IMR-90 (cell line): Measurements from ENCODE around the gene C11orf98. TPM values are rescaled to one million over a fixed set of nuclear protein-coding genes. Genes with fewer than 3 reads are reported as not detected.
A peak's percentile ranks its signal among the peaks of the same experiment; 100 is the strongest.

Source experiments
- ATAC-seq: fragments of 200-7000 bp; cut with Tn5 transposase; 2 replicates; pipeline ENCODE4 v1.9.1; 2020; ENCODE audit warnings: low read depth, mild to moderate bottlenecking, moderate library complexity
- BruUV-seq: library from RNA; stranded (reverse); fragments of 400-500 nt; replicated peaks from 2 replicates; lab custom pipeline; 2021; lab: Mats Ljungman, UMichigan
- CTCF ChIA-PET: fragments of 300-600 bp; formaldehyde crosslinking; extraction: SDS; loops from one replicate; lab custom pipeline; 2021; ENCODE audit warnings: antibody characterized with exemption; lab: Yijun Ruan, JAX
- POLR2A ChIA-PET: fragments of 300-600 bp; sonication (Branson Sonifier 250); formaldehyde crosslinking; loops from one replicate; lab custom pipeline; 2022; ENCODE audit warnings: antibody characterized with exemption; ENCODE audit not compliant: unreplicated experiment; lab: Charles Lee
- DNase-seq: peaks from one replicate; pipeline ENCODE4 v3.0.0; 2013
- H2AFZ ChIP-seq: replicated peaks from 2 replicates; pipeline ENCODE3; 2013; ENCODE audit warnings: low read length, mild to moderate bottlenecking; ENCODE audit not compliant: poor library complexity
- H2AK5ac ChIP-seq: 2 replicates; pipeline ENCODE4 v1.6.1; 2013; ENCODE audit warnings: low read depth, low read length, inconsistent platforms
- H2AK9ac ChIP-seq: replicated peaks from 2 replicates; pipeline ENCODE3; 2013; ENCODE audit warnings: mild to moderate bottlenecking, low read depth, low read length, moderate library complexity; ENCODE audit not compliant: poor library complexity
- H2BK120ac ChIP-seq: 2 replicates; pipeline ENCODE4 v1.6.1; 2013; ENCODE audit warnings: low read depth, low read length, inconsistent platforms
- H2BK15ac ChIP-seq: 3 replicates; pipeline ENCODE4 v1.6.1; 2013; ENCODE audit warnings: low read depth, low read length, inconsistent platforms
- H2BK20ac ChIP-seq: 2 replicates; pipeline ENCODE4 v1.6.1; 2013; ENCODE audit warnings: low read depth, mild to moderate bottlenecking, inconsistent platforms, low read length, moderate library complexity
- H2BK5ac ChIP-seq: 2 replicates; pipeline ENCODE4 v1.6.1; 2013; ENCODE audit warnings: mild to moderate bottlenecking, low read depth, low read length, inconsistent platforms; ENCODE audit not compliant: poor library complexity, severe bottlenecking
- H3K14ac ChIP-seq: replicated peaks from 2 replicates; pipeline ENCODE4 v1.6.1; 2013; ENCODE audit warnings: low read depth, low read length, inconsistent platforms
- H3K18ac ChIP-seq: 2 replicates; pipeline ENCODE4 v1.6.1; 2013; ENCODE audit warnings: low read depth, low read length, control low read depth
- H3K23ac ChIP-seq: 2 replicates; pipeline ENCODE4 v1.6.1; 2013; ENCODE audit warnings: low read depth, low read length, inconsistent platforms
- H3K27ac ChIP-seq: 2 replicates; pipeline ENCODE4 v1.5.1; 2013; ENCODE audit warnings: mild to moderate bottlenecking, control low read depth, low read length; ENCODE audit not compliant: insufficient read depth
- H3K27me3 ChIP-seq: 2 replicates; pipeline ENCODE4 v1.6.1; 2013; ENCODE audit warnings: low read length; ENCODE audit not compliant: control insufficient read depth, insufficient read depth
- H3K36me3 ChIP-seq: 2 replicates; pipeline ENCODE4 v1.6.1; 2013; ENCODE audit warnings: low read length, mixed read lengths; ENCODE audit not compliant: control insufficient read depth, insufficient read depth
- H3K4ac ChIP-seq: 2 replicates; pipeline ENCODE4 v1.6.1; 2013; ENCODE audit warnings: low read depth, low read length, inconsistent platforms
- H3K4me1 ChIP-seq: 2 replicates; pipeline ENCODE4 v1.6.1; 2013; ENCODE audit warnings: low read length, mixed read lengths; ENCODE audit not compliant: control insufficient read depth, insufficient read depth
- H3K4me2 ChIP-seq: 2 replicates; pipeline ENCODE4 v1.6.1; 2013; ENCODE audit warnings: low read depth, mild to moderate bottlenecking, control low read depth, low read length, moderate library complexity
- H3K4me3 ChIP-seq: 2 replicates; pipeline ENCODE4 v1.5.1; 2013; ENCODE audit warnings: low read depth, mild to moderate bottlenecking, control low read depth, low read length, moderate library complexity; ENCODE audit not compliant: insufficient read depth
- H3K56ac ChIP-seq: 2 replicates; pipeline ENCODE4 v1.6.1; 2013; ENCODE audit warnings: low read length, inconsistent platforms; ENCODE audit not compliant: insufficient read depth; ENCODE audit errors: extremely low read depth
- H3K79me1 ChIP-seq, 2 experiments: 2 replicates each; pipeline ENCODE4 v1.6.1; 2013; ENCODE audit warnings: low read length in 2 of 2, inconsistent platforms in 1 of 2, low read depth in 1 of 2
- H3K9ac ChIP-seq: 2 replicates; pipeline ENCODE4 v1.6.1; 2013; ENCODE audit warnings: low read depth, low read length, control low read depth
- H3K9me1 ChIP-seq: 2 replicates; pipeline ENCODE4 v1.6.1; 2013; ENCODE audit warnings: low read length, inconsistent platforms; ENCODE audit not compliant: insufficient read depth
- H3K9me3 ChIP-seq: 2 replicates; pipeline ENCODE4 v1.6.1; 2013; ENCODE audit warnings: low read length; ENCODE audit not compliant: control insufficient read depth, insufficient read depth
- H4K20me1 ChIP-seq: 2 replicates; pipeline ENCODE4 v1.6.1; 2013; ENCODE audit warnings: low read length, inconsistent platforms; ENCODE audit not compliant: insufficient read depth
- H4K5ac ChIP-seq: 2 replicates; pipeline ENCODE4 v1.6.1; 2013; ENCODE audit warnings: mild to moderate bottlenecking, low read depth, low read length, control low read depth
- H4K8ac ChIP-seq, 2 experiments: 2 replicates each; pipeline ENCODE4 v1.6.1; 2013; ENCODE audit warnings: low read depth in 2 of 2, low read length in 2 of 2, control low read depth in 1 of 2, inconsistent platforms in 1 of 2
- H4K91ac ChIP-seq: 2 replicates; pipeline ENCODE4 v1.6.1; 2013; ENCODE audit warnings: low read depth, low read length, inconsistent platforms; ENCODE audit not compliant: insufficient read depth
- BHLHE40 ChIP-seq: fragments of 150-350 bp; IDR thresholded peaks from 2 replicates; pipeline ENCODE4 v1.6.1; 2016; ENCODE audit warnings: mild to moderate bottlenecking, low read depth, low read length
- CEBPB ChIP-seq: IDR thresholded peaks from 2 replicates; pipeline ENCODE4 v1.6.1; 2012; ENCODE audit warnings: low read depth, low read length, improper control_type of control experiment
- CHD1 ChIP-seq: IDR thresholded peaks from 2 replicates; pipeline ENCODE4 v1.6.1; 2012; ENCODE audit warnings: low read depth, low read length, improper control_type of control experiment
- FOS ChIP-seq: fragments of 150-350 bp; IDR thresholded peaks from 2 replicates; pipeline ENCODE4 v1.6.1; 2016; ENCODE audit warnings: low read depth, low read length
- MAFK ChIP-seq: IDR thresholded peaks from 2 replicates; pipeline ENCODE4 v1.6.1; 2012; ENCODE audit warnings: low read depth, low read length, improper control_type of control experiment
- MAZ ChIP-seq: IDR thresholded peaks from 2 replicates; pipeline ENCODE4 v1.6.1; 2012; ENCODE audit warnings: low read depth, mild to moderate bottlenecking, low read length, improper control_type of control experiment, moderate library complexity, borderline replicate concordance
- MXI1 ChIP-seq: IDR thresholded peaks from 2 replicates; pipeline ENCODE4 v1.6.1; 2012; ENCODE audit warnings: low read depth, mild to moderate bottlenecking, low read length, moderate library complexity, borderline replicate concordance
- NFE2L2 ChIP-seq: fragments of 150-350 bp; IDR thresholded peaks from 2 replicates; pipeline ENCODE4 v1.6.1; 2016; ENCODE audit warnings: low read depth, mild to moderate bottlenecking, low read length
- POLR2A ChIP-seq: IDR thresholded peaks from 2 replicates; pipeline ENCODE4 v1.6.1; 2012; ENCODE audit warnings: mild to moderate bottlenecking, low read depth, low read length
- RAD21 ChIP-seq: IDR thresholded peaks from 2 replicates; pipeline ENCODE4 v1.6.1; 2012; ENCODE audit warnings: low read length, improper control_type of control experiment
- RCOR1 ChIP-seq: IDR thresholded peaks from 2 replicates; pipeline ENCODE4 v1.6.1; 2012; ENCODE audit warnings: mild to moderate bottlenecking, low read length, improper control_type of control experiment; ENCODE audit not compliant: insufficient replicate concordance
- RFX5 ChIP-seq: IDR thresholded peaks from 2 replicates; pipeline ENCODE4 v1.8.0; 2012; ENCODE audit warnings: low read depth, mild to moderate bottlenecking, low read length, moderate library complexity
- SMC3 ChIP-seq: fragments of 150-350 bp; IDR thresholded peaks from 2 replicates; pipeline ENCODE4 v1.6.1; 2016; ENCODE audit warnings: low read depth, mild to moderate bottlenecking, antibody characterized with exemption, low read length, moderate library complexity
- USF2 ChIP-seq: fragments of 150-350 bp; IDR thresholded peaks from 2 replicates; pipeline ENCODE4 v1.6.1; 2017; ENCODE audit warnings: mild to moderate bottlenecking, antibody characterized with exemption, low read length, low read depth
- WGBS, 2 experiments: methylation state at CpG; one replicate each; pipeline versions ENCODE4 v1.1.5 to v1.1.7; 2013; ENCODE audit warnings: missing lambda C conversion rate in 2 of 2; ENCODE audit not compliant: insufficient read length in 1 of 2; ENCODE audit errors: extremely low coverage in 2 of 2; 5-methylcytosine and 5-hydroxymethylcytosine counted together
- dilution Hi-C: fragments of 300-500 bp; cut with HindIII; formaldehyde crosslinking; loops from one replicate; pipeline ENCODE4 v1.14.3; 2018; ENCODE audit warnings: low sequenced_read_pairs; ENCODE audit not compliant: unreplicated experiment
- in situ Hi-C: fragments of 300-500 bp; cut with MboI; formaldehyde crosslinking; loops from 3 replicates; pipeline ENCODE4 v1.14.3; 2019; ENCODE audit warnings: low sequenced_read_pairs, inconsistent platforms, mixed read lengths
- intact Hi-C: fragments of 100-400 bp; cut with micrococcal nuclease; formaldehyde crosslinking; loops from 2 replicates; pipeline ENCODE4 v1.10.0; 2022
- polyA plus RNA-seq, 3 experiments: library from polyadenylated mRNA; depleted of rRNA; stranded (reverse); fragments of >200 nt; gene quantifications; 2 replicates each; pipeline ENCODE4 v1.2.3, GENCODE V29; 2012; ENCODE audit warnings: low replicate concordance in 1 of 3
- total RNA-seq: library from RNA; depleted of rRNA; stranded (reverse); fragments of >200 nt; gene quantifications from 2 replicates; pipeline ENCODE4 v1.2.3, GENCODE V29; 2012
- TF ChIP-seq, protein P1 (sequence below): fragments of 150-350 bp; IDR thresholded peaks from 2 replicates; pipeline ENCODE4 v1.6.1; 2016; ENCODE audit warnings: low read depth, mild to moderate bottlenecking, low read length, moderate library complexity, borderline replicate concordance
- TF ChIP-seq, protein P2 (sequence below): conservative IDR thresholded peaks from 2 replicates; pipeline ENCODE4 v1.5.1; 2012; ENCODE audit warnings: mild to moderate bottlenecking, low read depth, low read length, improper control_type of control experiment

The C11orf98 gene
- total and polyA plus RNA-seq, 2 of the 4 experiments (the other 2 are of a cell fraction): 41.2 to 62.3 TPM

GRCh38 chr11:62613291-62613778, 51.7 kb downstream of the C11orf98 start:
- Histone ChIP-seq H3K23ac (no peak overlapping the region), H2AK9ac (peak overlapping the region; percentile 87), H4K20me1 (peaks cover 11% of the 10 kb centered on the region), H3K9me1 (no peaks in the 10 kb centered on the region), H3K9me3 (no peaks in the 10 kb centered on the region), H3K79me1 (peaks cover 16 to 21% of the 10 kb centered on the region in 2 experiments), H2BK20ac (no peak overlapping the region), H2AFZ (peak overlapping the region; percentile 92), H2BK15ac (no peak overlapping the region; the same call in 2 of the 3 replicates), H4K5ac (peak overlapping the region; percentile 66), H3K4ac (peak overlapping the region; percentile 64), H3K4me1 (peaks cover 10% of the 10 kb centered on the region), H2BK5ac (peak overlapping the region; percentile 60), H3K9ac (no peak overlapping the region), H4K8ac (peak overlapping the region in 1 of 2 experiments; percentile 88; a peak in 2 of 4 replicates), H3K36me3 (peaks cover 30% of the 10 kb centered on the region), H3K56ac (no peak overlapping the region), H3K4me2 (no peak overlapping the region), H3K4me3 (peak overlapping the region; percentile 14; the same call in 1 of the 2 replicates), H4K91ac (peak overlapping the region; percentile 56; the same call in 1 of the 2 replicates), H3K14ac (no peak overlapping the region), H3K18ac (no peak overlapping the region), H3K27me3 (no peaks in the 10 kb centered on the region), H3K27ac (peak overlapping the region; percentile 70), H2AK5ac (peak overlapping the region; percentile 83; the same call in 1 of the 2 replicates), H2BK120ac (no peak overlapping the region; the same call in 1 of the 2 replicates)
- ATAC-seq: no peak
- no peak for DNase-seq
- 65% methylated on average over 8 of the region's 15 CpGs; no CpG with 5 or more reads in 1 of the 2 experiments for WGBS, 2 experiments
- intact Hi-C loops: loop anchor here (5.0 kb wide), 1 partner anchor 249 kb away; no protein-coding TSS in a partner anchor
- TF ChIP-seq MAFK: no peak
- no peak for TF ChIP-seq RCOR1
- TF ChIP-seq CEBPB: no peak
- TF ChIP-seq MAZ: no peak
- no peak for TF ChIP-seq RAD21
- no peak for TF ChIP-seq RFX5
- TF ChIP-seq USF2: no peak
- TF ChIP-seq POLR2A: no peak
- TF ChIP-seq, protein P1, sequence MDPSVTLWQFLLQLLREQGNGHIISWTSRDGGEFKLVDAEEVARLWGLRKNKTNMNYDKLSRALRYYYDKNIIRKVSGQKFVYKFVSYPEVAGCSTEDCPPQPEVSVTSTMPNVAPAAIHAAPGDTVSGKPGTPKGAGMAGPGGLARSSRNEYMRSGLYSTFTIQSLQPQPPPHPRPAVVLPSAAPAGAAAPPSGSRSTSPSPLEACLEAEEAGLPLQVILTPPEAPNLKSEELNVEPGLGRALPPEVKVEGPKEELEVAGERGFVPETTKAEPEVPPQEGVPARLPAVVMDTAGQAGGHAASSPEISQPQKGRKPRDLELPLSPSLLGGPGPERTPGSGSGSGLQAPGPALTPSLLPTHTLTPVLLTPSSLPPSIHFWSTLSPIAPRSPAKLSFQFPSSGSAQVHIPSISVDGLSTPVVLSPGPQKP: no peak
- TF ChIP-seq FOS: no peak
- TF ChIP-seq, protein P2, sequence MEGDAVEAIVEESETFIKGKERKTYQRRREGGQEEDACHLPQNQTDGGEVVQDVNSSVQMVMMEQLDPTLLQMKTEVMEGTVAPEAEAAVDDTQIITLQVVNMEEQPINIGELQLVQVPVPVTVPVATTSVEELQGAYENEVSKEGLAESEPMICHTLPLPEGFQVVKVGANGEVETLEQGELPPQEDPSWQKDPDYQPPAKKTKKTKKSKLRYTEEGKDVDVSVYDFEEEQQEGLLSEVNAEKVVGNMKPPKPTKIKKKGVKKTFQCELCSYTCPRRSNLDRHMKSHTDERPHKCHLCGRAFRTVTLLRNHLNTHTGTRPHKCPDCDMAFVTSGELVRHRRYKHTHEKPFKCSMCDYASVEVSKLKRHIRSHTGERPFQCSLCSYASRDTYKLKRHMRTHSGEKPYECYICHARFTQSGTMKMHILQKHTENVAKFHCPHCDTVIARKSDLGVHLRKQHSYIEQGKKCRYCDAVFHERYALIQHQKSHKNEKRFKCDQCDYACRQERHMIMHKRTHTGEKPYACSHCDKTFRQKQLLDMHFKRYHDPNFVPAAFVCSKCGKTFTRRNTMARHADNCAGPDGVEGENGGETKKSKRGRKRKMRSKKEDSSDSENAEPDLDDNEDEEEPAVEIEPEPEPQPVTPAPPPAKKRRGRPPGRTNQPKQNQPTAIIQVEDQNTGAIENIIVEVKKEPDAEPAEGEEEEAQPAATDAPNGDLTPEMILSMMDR: no peak
- TF ChIP-seq NFE2L2: no peak
- TF ChIP-seq SMC3: no peak
- no peak for TF ChIP-seq BHLHE40
- TF ChIP-seq CHD1: no peak
- no peak for TF ChIP-seq MXI1
- dilution Hi-C loops: no loop called here
- in situ Hi-C loops: no loop called here
- BruUV-seq: no TSS peak
- CTCF ChIA-PET: interaction anchor here (1.5 kb wide), 1 partner anchor 22 kb away, joined by 3 read pairs; the partner anchor contains the start of gene TUT1
- POLR2A ChIA-PET: no interaction called here
